Hepatocyte (in vitro differentiated cells): ENCODE data around the gene ABCB8.

ENCODE experiments used
- CTCF ChIP-seq: fragments of 200-600 bp; sonication (generic); IDR thresholded peaks from 2 replicates; pipeline ENCODE4 v1.5.1; 2016; ENCODE audit warnings: antibody characterized with exemption, mild to moderate bottlenecking; ENCODE audit not compliant: poor library complexity
- EZH2 ChIP-seq: fragments of 200-600 bp; sonication (generic); IDR thresholded peaks from 2 replicates; pipeline ENCODE4 v1.6.1; 2016; ENCODE audit warnings: antibody characterized with exemption, mild to moderate bottlenecking, borderline replicate concordance
- EZH2phosphoT487 ChIP-seq: fragments of 200-600 bp; sonication (generic); IDR thresholded peaks from one replicate; pipeline ENCODE4 v1.6.1; 2018; ENCODE audit warnings: antibody characterized with exemption, mild to moderate bottlenecking, low read depth, moderate library complexity; ENCODE audit not compliant: unreplicated experiment, severe bottlenecking

GRCh38 chr7:151048911-151049463 is 20.7 kb downstream of the ABCB8 start:
- TF ChIP-seq CTCF (no peak), EZH2phosphoT487 (no peak), EZH2 (no peak)
